Measurements from ENCODE around the gene EVI5L. TPM values are rescaled to one million over a fixed set of nuclear protein-coding genes. Genes with fewer than 3 reads are reported as not detected.

Gene EVI5L
- total and polyA plus RNA-seq, 9 donors, result 5.1 to 15.9 (median 10.9) TPM

GRCh38 chr19:7819337-7819736, 10.7 kb upstream of the EVI5L start:
- Histone ChIP-seq H3K4me3 (no peak overlapping the region), H3K4me1 (ENCODE audit: insufficient read depth) (no peaks in the 10 kb centered on the region), H3K27me3 (no peaks in the 10 kb centered on the region), H3K36me3 (no peaks in the 10 kb centered on the region), H3K27ac (no peak overlapping the region), H3K9me3 (peaks cover 0 to 7% of the 10 kb centered on the region in 2 donors)
- 84 to 89% (median 88%) methylated on average over 2 of the region's 2 CpGs for WGBS, 3 donors
- TF ChIP-seq EP300 (IDR thresholded peaks at IDR 0.05) (no peak), POLR2A (IDR thresholded peaks at IDR 0.05) (no peak), CTCF (IDR thresholded peaks at IDR 0.05) (no peak)
- DNase-seq, result no peak
- intact Hi-C loops (cut with DNase I), result no loop called here

- H3K27me3 ChIP-seq, result no peaks in the 10 kb centered on the region
- TF ChIP-seq EP300 (IDR thresholded peaks at IDR 0.05) (no peak), POLR2A (IDR thresholded peaks at IDR 0.05) (no peak), CTCF (IDR thresholded peaks at IDR 0.05) (no peak)
Measured at GRCh38 chr19:7820588-7820987, 9.4 kb upstream of the EVI5L start.

GRCh38 chr19:7822910-7823515, 7.0 kb upstream of the EVI5L start:
- Histone ChIP-seq H3K4me3 (no peak overlapping the region), H3K4me1 (ENCODE audit: insufficient read depth) (no peaks in the 10 kb centered on the region), H3K36me3 (no peaks in the 10 kb centered on the region), H3K27me3 (no peaks in the 10 kb centered on the region), H3K9me3 (no peaks in the 10 kb centered on the region), H3K27ac (no peak overlapping the region)
- WGBS, 3 donors, result 80 to 85% (median 81%) methylated on average over 4 of the region's 4 CpGs
- intact Hi-C loops (cut with DNase I), result no loop called here
- no peak for DNase-seq
- TF ChIP-seq EP300 (IDR thresholded peaks at IDR 0.05) (no peak), CTCF (IDR thresholded peaks at IDR 0.05) (no peak), POLR2A (IDR thresholded peaks at IDR 0.05) (no peak)

More at GRCh38 chr19:7820588-7820987, 9.4 kb upstream of the EVI5L start:
- Histone ChIP-seq H3K27ac (no peak overlapping the region), H3K9me3 (peaks cover 0 to 7% of the 10 kb centered on the region in 2 donors), H3K4me3 (no peak overlapping the region), H3K36me3 (no peaks in the 10 kb centered on the region), H3K4me1 (ENCODE audit: insufficient read depth) (no peaks in the 10 kb centered on the region)
- intact Hi-C loops (cut with DNase I), result no loop called here
- DNase-seq, result no peak
- WGBS, 3 donors, result 54 to 61% (median 55%) methylated on average over 3 of the region's 3 CpGs

- H3K4me1 ChIP-seq (ENCODE audit: insufficient read depth), result no peaks in the 10 kb centered on the region
- no peak overlapping the region for H3K4me3 ChIP-seq
- no peaks in the 10 kb centered on the region for H3K36me3 ChIP-seq
- intact Hi-C loops (cut with DNase I), result no loop called here
- no peak for TF ChIP-seq POLR2A (IDR thresholded peaks at IDR 0.05)
- no peak for TF ChIP-seq EP300 (IDR thresholded peaks at IDR 0.05)
- no peak for TF ChIP-seq CTCF (IDR thresholded peaks at IDR 0.05)
- no peaks in the 10 kb centered on the region for H3K27me3 ChIP-seq
- H3K27ac ChIP-seq, result no peak overlapping the region
- WGBS, 3 donors, result 29 to 44% (median 32%) methylated on average over 9 of the region's 9 CpGs
- no peaks in the 10 kb centered on the region for H3K9me3 ChIP-seq
- no peak for DNase-seq
Measured at GRCh38 chr19:7823686-7824301, 6.2 kb upstream of the EVI5L start.
